NCI-H446 (cell line): ENCODE results near the gene PSMA8.
"Not testable (repeated sequence)": the region's sequence is repeated elsewhere in the genome, so short reads cannot be mapped to it uniquely, and the experiment has no call there.

Source experiments
- DNase-seq, 2 experiments: peaks; one replicate each; lab custom pipeline; 2025; lab: John Stamatoyannopoulos, UW

PSMA8 gene

GRCh38 chr18:26233208-26233607, 99.5 kb downstream of the PSMA8 start:
- no peak for DNase-seq

- not testable (repeated sequence) for DNase-seq
Measured at GRCh38 chr18:26237363-26237762, 103.7 kb downstream of the PSMA8 start.

GRCh38 chr18:26238718-26239117, 105.0 kb downstream of the PSMA8 start:
- DNase-seq = not testable (repeated sequence)

GRCh38 chr18:26242392-26242791, 108.7 kb downstream of the PSMA8 start:
- not testable (repeated sequence) for DNase-seq
